Subcutaneous abdominal adipose tissue (tissue), 5 donors: Measurements from ENCODE around the gene CLEC4M.
A peak's percentile ranks its signal among the peaks of the same experiment; 100 is the strongest.

Experiments
- H3K27ac ChIP-seq: one replicate; pipeline ENCODE4 v1.7.0; 2013; ENCODE audit warnings: low read depth, mild to moderate bottlenecking, inconsistent platforms, low read length, moderate library complexity
- H3K27me3 ChIP-seq, 5 donors: one replicate each; pipeline ENCODE4 v1.7.0; 2013; ENCODE audit warnings: low read length in 5 of 5, inconsistent platforms in 1 of 5; ENCODE audit not compliant: control insufficient read depth in 5 of 5, insufficient read depth in 4 of 5
- H3K36me3 ChIP-seq, 5 donors: one replicate each; pipeline ENCODE4 v1.7.0; 2013; ENCODE audit warnings: low read length in 5 of 5; ENCODE audit not compliant: control insufficient read depth in 5 of 5, insufficient read depth in 5 of 5
- H3K4me1 ChIP-seq, 5 donors: one replicate each; pipeline ENCODE4 v1.7.0; 2013; ENCODE audit warnings: low read length in 5 of 5, mild to moderate bottlenecking in 3 of 5, moderate library complexity in 1 of 5; ENCODE audit not compliant: control insufficient read depth in 5 of 5, insufficient read depth in 5 of 5
- H3K4me3 ChIP-seq, 5 donors: one replicate each; pipeline ENCODE4 v1.7.0; 2013; ENCODE audit warnings: low read length in 5 of 5, low read depth in 1 of 5
- H3K9ac ChIP-seq, 5 donors: one replicate each; pipeline ENCODE4 v1.7.0; 2013; ENCODE audit warnings: low read length in 5 of 5, mild to moderate bottlenecking in 4 of 5, moderate library complexity in 3 of 5
- H3K9me3 ChIP-seq, 5 donors: one replicate each; pipeline ENCODE4 v1.7.0; 2013; ENCODE audit warnings: low read length in 5 of 5; ENCODE audit not compliant: control insufficient read depth in 5 of 5
- donor health status: healthy.
- donor health status: healthy.
- donor health status: healthy.
- donor health status: healthy.
- donor health status: healthy.

Gene CLEC4M

DNA sequence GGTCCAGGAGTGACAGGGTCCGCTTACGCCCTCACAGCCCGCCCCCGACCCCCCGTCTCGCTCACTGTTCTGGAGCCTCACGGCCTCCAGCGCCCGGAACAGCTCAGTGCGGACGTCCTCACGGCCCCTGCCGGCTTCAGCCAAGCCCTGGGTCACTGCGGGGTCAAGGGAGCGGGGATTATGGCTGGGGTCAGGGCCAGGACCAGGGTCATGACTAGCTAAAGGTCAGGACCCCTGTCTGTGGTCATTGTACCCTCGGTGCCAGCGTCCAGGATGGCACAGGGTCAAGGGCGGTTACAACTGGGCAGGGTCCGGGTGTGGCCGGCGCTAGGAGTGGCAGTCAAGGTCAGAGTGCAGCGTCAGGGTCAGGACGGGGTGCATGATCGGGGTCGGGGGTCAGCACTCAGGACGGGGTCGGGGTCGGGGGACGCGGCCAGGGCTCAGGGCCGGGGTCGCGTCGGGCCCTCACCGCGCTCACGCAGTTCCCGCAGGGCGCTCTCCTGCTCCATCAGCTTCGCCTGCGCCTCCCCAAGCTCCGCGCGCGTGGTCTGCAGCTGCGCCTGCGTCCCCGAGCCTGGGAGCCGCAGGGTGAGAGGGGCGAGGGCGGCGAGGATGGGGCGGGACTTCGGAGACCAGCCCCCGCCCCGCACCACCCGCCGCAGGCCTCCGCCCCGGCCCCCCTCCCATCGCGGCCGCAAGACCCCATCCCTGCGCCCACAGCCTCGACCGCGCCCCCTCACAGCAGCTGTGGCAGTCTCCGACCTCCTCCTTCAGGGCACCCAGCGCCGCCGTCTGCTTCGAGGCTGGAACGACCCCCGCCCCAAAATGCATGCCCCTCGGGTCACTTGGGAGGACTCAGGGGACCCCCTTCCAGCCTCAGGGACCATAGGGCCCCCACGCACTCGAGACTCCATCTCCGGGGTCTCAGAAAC lies 32.5 kb upstream of the CLEC4M start:
- no peaks in the 10 kb centered on the region for H3K9me3 ChIP-seq
- peaks cover 26 to 36% (median 29%) of the 10 kb centered on the region in 5 donors for H3K27me3 ChIP-seq
- H3K27ac ChIP-seq = no peak overlapping the region
- H3K4me3 ChIP-seq = peak overlapping the region in 2 of 5 donors; percentile 7 to 44
- peaks cover 0 to 27% (median 6%) of the 10 kb centered on the region in 5 donors for H3K4me1 ChIP-seq
- H3K9ac ChIP-seq = no peak overlapping the region
- no peaks in the 10 kb centered on the region for H3K36me3 ChIP-seq

DNA sequence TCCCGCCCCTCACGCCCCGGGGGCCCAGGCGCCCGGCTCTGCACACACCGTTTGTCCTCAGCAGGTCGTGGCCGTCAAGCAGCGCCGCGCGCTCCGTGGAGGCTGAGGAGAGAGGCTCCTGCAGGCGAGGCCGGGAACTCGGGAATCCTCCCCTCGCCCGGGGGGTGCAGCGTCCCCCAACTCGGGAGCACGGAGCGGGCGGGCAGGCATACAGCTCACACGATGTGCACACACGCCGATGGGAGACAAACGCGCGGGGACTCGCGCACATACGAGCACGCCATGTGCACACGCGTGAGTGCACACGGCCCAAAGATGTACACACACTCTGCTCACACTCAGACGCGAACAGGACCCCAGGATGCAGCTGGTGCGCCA lies 31.8 kb upstream of the CLEC4M start:
- Histone ChIP-seq H3K4me3 (no peak overlapping the region), H3K9ac (no peak overlapping the region), H3K27ac (no peak overlapping the region), H3K4me1 (peaks cover 0 to 27% (median 6%) of the 10 kb centered on the region in 5 donors), H3K36me3 (no peaks in the 10 kb centered on the region), H3K27me3 (peaks cover 26 to 36% (median 29%) of the 10 kb centered on the region in 5 donors), H3K9me3 (no peaks in the 10 kb centered on the region)

DNA sequence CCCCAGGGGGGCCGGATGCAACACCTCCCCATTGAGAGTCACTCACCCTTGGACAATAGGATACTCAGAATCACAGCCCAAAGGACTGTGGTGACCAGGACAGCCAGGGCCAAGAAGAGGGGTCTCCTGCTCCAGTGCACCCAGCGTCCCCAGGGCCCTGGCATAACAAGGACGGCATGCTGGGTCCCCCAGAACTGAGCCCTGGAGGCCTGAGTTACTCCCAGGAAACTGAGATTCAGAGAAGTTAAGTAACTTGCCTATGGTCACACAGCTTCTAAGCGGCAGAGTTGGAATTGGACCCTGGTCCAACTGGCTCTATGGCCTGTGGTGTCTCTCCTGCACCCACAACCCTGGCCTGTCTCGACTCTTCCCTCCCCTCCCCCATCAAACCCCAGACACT lies 31.4 kb upstream of the CLEC4M start:
- Histone ChIP-seq H3K9ac (no peak overlapping the region), H3K4me3 (no peak overlapping the region), H3K36me3 (no peaks in the 10 kb centered on the region), H3K27ac (no peak overlapping the region), H3K27me3 (peaks cover 26 to 36% (median 29%) of the 10 kb centered on the region in 5 donors), H3K4me1 (peaks cover 0 to 27% (median 6%) of the 10 kb centered on the region in 5 donors), H3K9me3 (no peaks in the 10 kb centered on the region)

DNA sequence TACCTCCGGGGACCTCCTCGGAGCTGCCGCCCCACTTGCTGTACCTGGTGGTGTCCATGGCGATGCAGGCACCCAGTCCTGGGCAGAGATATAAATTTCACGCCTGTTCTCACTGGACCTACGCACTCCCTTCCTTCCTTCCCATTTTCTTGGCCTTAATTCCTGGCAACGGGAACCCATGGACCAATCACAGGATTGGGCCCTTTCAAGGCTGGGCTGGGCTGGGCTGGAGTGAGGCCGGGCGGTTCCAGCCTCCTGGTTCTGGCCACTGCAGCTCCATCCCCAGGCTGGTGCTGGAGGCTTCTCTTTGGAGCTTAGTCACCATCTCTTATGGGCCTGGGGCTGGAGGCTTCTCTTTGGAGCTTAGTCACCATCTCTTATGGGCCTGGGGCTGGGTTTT lies 31.0 kb upstream of the CLEC4M start, which contains the start of gene CLEC4G:
Gene CLEC4G, minus strand, starts transcription at position 66 of the 400 bp plus-strand sequence. Its CDS starts 8 bp downstream, at position 58.
- H3K9me3 ChIP-seq = no peaks in the 10 kb centered on the region
- peaks cover 0 to 27% (median 6%) of the 10 kb centered on the region in 5 donors for H3K4me1 ChIP-seq
- no peak within 1 kb of the TSS for H3K27ac ChIP-seq
- H3K36me3 ChIP-seq = no peaks in the 10 kb centered on the region
- no peak within 1 kb of the TSS for H3K9ac ChIP-seq
- peaks cover 26 to 36% (median 29%) of the 10 kb centered on the region in 5 donors for H3K27me3 ChIP-seq
- H3K4me3 ChIP-seq = no peak within 1 kb of the TSS

DNA sequence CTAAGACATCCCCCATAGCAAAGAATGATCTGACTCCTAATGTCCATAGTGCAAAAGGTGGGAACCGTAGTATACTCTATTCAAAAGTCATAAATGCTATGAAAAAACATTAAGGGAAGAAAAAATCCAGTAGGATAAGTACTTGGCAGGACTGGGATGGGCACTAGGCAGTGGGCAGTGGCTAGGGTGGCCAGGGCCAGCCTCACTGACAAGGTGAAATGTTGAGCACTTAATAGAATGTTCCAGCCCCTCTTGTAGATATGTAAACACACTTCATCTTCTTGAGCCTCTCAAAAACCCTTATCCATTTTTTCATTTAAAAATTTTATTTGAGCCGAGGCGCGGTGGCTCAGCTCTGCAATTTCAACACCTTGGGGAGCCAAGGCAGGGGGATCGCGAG lies 29.7 kb upstream of the CLEC4M start:
- no peak overlapping the region for H3K9ac ChIP-seq
- H3K27me3 ChIP-seq = peaks cover 26 to 36% (median 28%) of the 10 kb centered on the region in 5 donors
- no peak overlapping the region for H3K4me3 ChIP-seq
- no peaks in the 10 kb centered on the region for H3K36me3 ChIP-seq
- no peaks in the 10 kb centered on the region for H3K9me3 ChIP-seq
- peaks cover 0 to 27% (median 6%) of the 10 kb centered on the region in 5 donors for H3K4me1 ChIP-seq
- H3K27ac ChIP-seq = no peak overlapping the region

DNA sequence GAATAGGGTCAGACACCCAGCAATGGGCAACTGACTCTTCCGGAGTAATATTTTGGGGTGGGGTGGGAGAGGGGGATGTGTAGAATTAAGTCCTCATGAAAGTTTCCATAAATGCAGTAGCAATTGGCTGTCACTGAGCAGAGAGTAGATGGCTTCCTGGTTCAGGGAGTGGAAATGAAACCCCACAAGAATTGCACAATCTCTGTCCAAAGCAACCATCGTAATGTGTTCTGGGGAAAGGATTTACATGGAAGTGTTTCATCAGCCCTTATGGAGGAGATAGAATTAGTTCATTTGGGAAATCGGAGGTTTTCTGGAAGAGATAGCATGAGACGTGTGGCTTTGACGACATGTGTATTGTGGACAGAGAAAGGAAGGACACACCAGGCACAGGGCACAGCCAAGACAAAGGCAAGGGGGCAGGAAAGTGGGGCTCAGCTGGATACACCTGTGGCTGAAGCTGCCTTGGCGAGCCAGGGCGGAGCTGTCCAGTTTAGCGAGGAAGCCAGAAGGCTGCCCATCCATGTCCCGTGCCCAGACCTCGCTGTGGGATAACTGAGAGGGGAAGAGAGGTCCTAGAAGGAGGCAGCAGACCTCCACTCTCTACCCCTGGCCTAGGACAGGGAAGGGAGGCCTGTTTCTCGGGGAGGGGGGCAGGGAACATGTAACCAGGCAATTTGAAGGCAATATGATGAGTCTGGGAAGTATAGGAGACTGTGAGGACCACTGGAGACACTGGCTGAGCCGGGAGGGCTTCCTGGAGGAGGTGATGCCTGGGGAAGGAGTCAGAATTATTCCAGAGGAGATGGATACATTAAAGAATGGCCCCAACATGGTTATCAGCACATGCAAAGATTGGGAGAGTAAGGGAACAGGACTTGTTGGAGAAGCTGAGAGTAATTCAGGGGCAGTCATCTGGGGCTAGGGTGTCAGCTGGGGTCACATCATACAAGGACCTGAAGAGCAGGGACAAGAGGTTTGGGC lies 28.5 kb upstream of the CLEC4M start:
- Histone ChIP-seq H3K4me3 (no peak overlapping the region), H3K4me1 (peaks cover 0 to 17% (median 2%) of the 10 kb centered on the region in 5 donors), H3K9ac (no peak overlapping the region), H3K27ac (no peak overlapping the region), H3K36me3 (no peaks in the 10 kb centered on the region), H3K27me3 (peaks cover 16 to 25% (median 19%) of the 10 kb centered on the region in 5 donors), H3K9me3 (no peaks in the 10 kb centered on the region)

DNA sequence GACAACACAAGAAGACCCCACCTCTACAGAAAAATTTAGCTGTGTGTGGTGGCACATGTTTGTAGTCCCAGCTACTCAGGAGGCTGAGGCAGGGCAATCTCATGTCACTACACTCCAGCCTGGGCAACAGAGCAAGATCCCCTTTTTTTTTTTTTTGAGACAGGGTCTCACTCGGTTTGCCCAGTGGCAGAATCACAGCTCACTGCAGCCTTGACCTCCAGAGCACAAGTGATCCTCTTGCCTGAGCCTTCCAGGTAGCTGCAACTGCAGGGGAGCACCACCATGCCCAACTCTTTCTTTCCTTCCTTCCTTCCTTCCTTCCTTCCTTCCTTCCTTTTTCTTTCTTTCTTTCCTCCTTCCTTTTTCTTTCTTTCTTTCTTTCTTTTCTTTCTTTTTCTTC lies 26.9 kb upstream of the CLEC4M start:
- Histone ChIP-seq H3K27me3 (peaks cover 7 to 13% (median 12%) of the 10 kb centered on the region in 5 donors), H3K9me3 (no peaks in the 10 kb centered on the region), H3K27ac (no peak overlapping the region), H3K4me1 (peaks cover 0 to 15% (median 0%) of the 10 kb centered on the region in 5 donors), H3K4me3 (no peak overlapping the region), H3K9ac (no peak overlapping the region), H3K36me3 (no peaks in the 10 kb centered on the region)

DNA sequence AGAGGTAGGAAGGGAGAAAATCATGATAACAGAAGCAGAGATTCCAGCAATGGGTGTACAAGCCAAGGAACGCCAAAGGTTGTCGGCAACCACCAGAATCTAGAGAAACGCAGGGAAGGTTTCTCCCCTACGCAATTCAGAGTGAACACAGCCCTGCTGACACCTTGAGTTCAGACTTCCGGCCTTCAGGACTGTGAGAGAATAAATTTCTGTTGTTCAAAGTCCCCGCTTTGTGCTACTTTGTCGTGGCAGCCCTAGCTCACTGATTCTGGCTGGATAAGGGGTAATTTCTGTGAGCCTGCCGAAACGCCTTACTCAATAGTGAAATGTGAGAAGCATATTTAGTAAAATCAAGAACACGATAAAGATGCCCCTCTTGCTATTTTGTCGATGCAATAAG lies 25.8 kb upstream of the CLEC4M start:
- Histone ChIP-seq H3K9ac (no peak overlapping the region), H3K4me3 (no peak overlapping the region), H3K9me3 (no peaks in the 10 kb centered on the region), H3K27me3 (peaks cover 0 to 5% (median 1%) of the 10 kb centered on the region in 5 donors), H3K27ac (no peak overlapping the region), H3K36me3 (no peaks in the 10 kb centered on the region), H3K4me1 (peaks cover 0 to 7% (median 0%) of the 10 kb centered on the region in 5 donors)

DNA sequence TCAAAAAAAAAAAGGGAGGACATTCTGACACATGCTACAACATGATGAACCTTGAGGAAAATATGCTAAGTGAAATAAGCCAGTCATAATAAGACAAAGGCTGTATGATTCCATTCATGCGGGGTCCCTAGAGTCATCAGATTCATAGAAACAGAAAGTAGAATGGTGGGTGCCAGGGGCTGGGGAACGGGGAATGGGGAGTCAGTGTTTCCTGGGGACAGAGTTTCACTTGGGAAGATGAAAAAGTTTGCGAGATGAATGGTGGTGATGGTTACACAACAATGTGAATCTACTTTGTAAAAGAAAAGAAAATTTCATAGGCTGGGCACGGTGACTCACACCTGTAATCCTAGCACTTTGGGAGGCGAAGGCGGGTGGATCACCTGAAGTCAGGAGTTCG lies 25.0 kb upstream of the CLEC4M start:
- Histone ChIP-seq H3K27me3 (peaks cover 0 to 2% (median 0%) of the 10 kb centered on the region in 5 donors), H3K27ac (no peak overlapping the region), H3K9me3 (no peaks in the 10 kb centered on the region)

More for the DNA sequence above, 25.0 kb upstream of the CLEC4M start:
- Histone ChIP-seq H3K36me3 (no peaks in the 10 kb centered on the region), H3K9ac (no peak overlapping the region), H3K4me3 (no peak overlapping the region), H3K4me1 (peaks cover 0 to 7% (median 0%) of the 10 kb centered on the region in 5 donors)
